CD14-positive monocyte (primary cell): ENCODE results near the gene MND1. TPM values are rescaled to one million over a fixed set of nuclear protein-coding genes. Genes with fewer than 3 reads are reported as not detected.

Experiments
- DNase-seq, 3 donors: peaks; one replicate each; pipeline ENCODE4 v3.0.0-alpha.2; 2011 to 2022
- H2AFZ ChIP-seq: 2 replicates; pipeline ENCODE4 v1.6.0; 2012; ENCODE audit warnings: mild to moderate bottlenecking, low read depth, low read length, inconsistent platforms; ENCODE audit not compliant: insufficient read depth, poor library complexity, severe bottlenecking
- H3K27ac ChIP-seq, 2 donors: 1 replicate in 1 of 2; 2 replicates in 1 of 2; pipeline ENCODE4 v1.5.1; 2012 to 2013; ENCODE audit warnings: low read length in 2 of 2, control low read depth in 1 of 2, inconsistent platforms in 1 of 2, low read depth in 1 of 2, mild to moderate bottlenecking in 1 of 2
- H3K27me3 ChIP-seq, 2 donors: one replicate each; pipeline versions ENCODE4 v1.6.0 to v1.6.1; 2011 to 2013; ENCODE audit warnings: low read length in 2 of 2; ENCODE audit not compliant: control insufficient read depth in 2 of 2, insufficient read depth in 2 of 2
- H3K36me3 ChIP-seq, 2 donors: replicated peaks in 1 of 2; 1 replicate in 1 of 2; 2 replicates in 1 of 2; pipeline versions ENCODE4 v1.5.1 to v1.6.1; 2012 to 2013; ENCODE audit warnings: low read length in 2 of 2, control low read depth in 1 of 2, inconsistent platforms in 1 of 2, mild to moderate bottlenecking in 1 of 2; ENCODE audit not compliant: insufficient read depth in 2 of 2, control insufficient read depth in 1 of 2
- H3K4me1 ChIP-seq, 2 donors: 1 replicate in 1 of 2; 2 replicates in 1 of 2; pipeline versions ENCODE4 v1.5.1 to v1.6.1; 2012 to 2013; ENCODE audit warnings: low read length in 2 of 2, control low read depth in 1 of 2, inconsistent platforms in 1 of 2, mild to moderate bottlenecking in 1 of 2, moderate library complexity in 1 of 2; ENCODE audit not compliant: insufficient read depth in 2 of 2, control insufficient read depth in 1 of 2
- H3K4me2 ChIP-seq: replicated peaks from 2 replicates; pipeline ENCODE3; 2012; ENCODE audit warnings: low read length, moderate library complexity, mild to moderate bottlenecking; ENCODE audit not compliant: poor library complexity, severe bottlenecking; ENCODE audit errors: extremely low read depth
- H3K4me3 ChIP-seq, 3 experiments: fragments of 200-600 bp in 1 of 3; sonication (generic) in 1 of 3; replicated peaks in 1 of 3; 1 replicate in 2 of 3; 2 replicates in 1 of 3; pipeline ENCODE4 v1.5.1; 2011 to 2013; ENCODE audit warnings: low read length in 3 of 3, mild to moderate bottlenecking in 3 of 3, control low read depth in 2 of 3, low read depth in 2 of 3, inconsistent platforms in 1 of 3, moderate library complexity in 1 of 3
- H3K79me2 ChIP-seq: 2 replicates; pipeline ENCODE4 v1.6.0; 2012; ENCODE audit warnings: mild to moderate bottlenecking, control low read depth, inconsistent platforms, low read length, moderate library complexity; ENCODE audit not compliant: insufficient read depth
- H3K9ac ChIP-seq: 2 replicates; pipeline ENCODE4 v1.6.0; 2017; ENCODE audit warnings: low read length, mild to moderate bottlenecking; ENCODE audit not compliant: insufficient read depth, poor library complexity, severe bottlenecking
- H3K9me3 ChIP-seq, 2 donors: replicated peaks in 1 of 2; 1 replicate in 1 of 2; 2 replicates in 1 of 2; pipeline versions ENCODE4 v1.5.1 to v1.6.1; 2012 to 2013; ENCODE audit warnings: low read length in 2 of 2, control low read depth in 1 of 2; ENCODE audit not compliant: control insufficient read depth in 1 of 2, insufficient read depth in 1 of 2
- H4K20me1 ChIP-seq: 2 replicates; pipeline ENCODE4 v1.6.0; 2012; ENCODE audit warnings: mild to moderate bottlenecking, low read length, control low read depth, moderate library complexity; ENCODE audit not compliant: insufficient read depth
- H3K27ac Mint-ChIP-seq, 7 donors: one replicate each; pipeline ENCODE4 v1.8.0; 2020; ENCODE audit warnings: mild to moderate bottlenecking in 7 of 7, mixed read lengths in 7 of 7, moderate library complexity in 6 of 7, inconsistent platforms in 2 of 7
- H3K27me3 Mint-ChIP-seq, 3 donors: one replicate each; pipeline ENCODE4 v1.8.0; 2021 to 2022; ENCODE audit warnings: low read depth in 3 of 3, mild to moderate bottlenecking in 3 of 3, mixed read lengths in 3 of 3, moderate library complexity in 3 of 3, inconsistent platforms in 1 of 3
- H3K36me3 Mint-ChIP-seq, 2 donors: one replicate each; pipeline ENCODE4 v1.8.0; 2020; ENCODE audit warnings: mixed read lengths in 2 of 2, inconsistent platforms in 1 of 2, mild to moderate bottlenecking in 1 of 2
- H3K4me1 Mint-ChIP-seq: one replicate; pipeline ENCODE4 v1.8.0; 2020; ENCODE audit warnings: mild to moderate bottlenecking, mixed read lengths
- H3K4me3 Mint-ChIP-seq, 2 donors: one replicate each; pipeline ENCODE4 v1.8.0; 2020; ENCODE audit warnings: mild to moderate bottlenecking in 2 of 2, mixed read lengths in 2 of 2, moderate library complexity in 1 of 2
- H3K9me3 Mint-ChIP-seq, 7 donors: one replicate each; pipeline ENCODE4 v1.8.0; 2020 to 2022; ENCODE audit warnings: mixed read lengths in 7 of 7, mild to moderate bottlenecking in 6 of 7, moderate library complexity in 6 of 7, inconsistent platforms in 2 of 7
- CTCF ChIP-seq: fragments of 200-600 bp; IDR thresholded peaks from one replicate; pipeline ENCODE4 v1.8.0; 2022; ENCODE audit warnings: antibody characterized with exemption, mild to moderate bottlenecking
- WGBS: methylation state at CpG from one replicate; pipeline ENCODE4 v1.1.5; 2013; ENCODE audit warnings: missing lambda C conversion rate; ENCODE audit not compliant: insufficient coverage; 5-methylcytosine and 5-hydroxymethylcytosine counted together
- intact Hi-C, 2 donors: fragments of 100-400 bp; cut with micrococcal nuclease; formaldehyde crosslinking; loops; one replicate each; pipeline versions ENCODE4 v1.15.0 to v1.15.1; 2023
- polyA plus RNA-seq, 3 donors: library from polyadenylated mRNA; depleted of rRNA in 1 of 3; unstranded in 2 of 3; stranded (reverse) in 1 of 3; fragments of 300-500 nt in 2 of 3; fragments of >200 nt in 1 of 3; fragmentation: Illumina TruSeq in 2 of 3; gene quantifications; 1 replicate in 2 of 3; 2 replicates in 1 of 3; pipeline ENCODE4 v1.2.3, GENCODE V29; 2012 to 2021

MND1 gene
- polyA plus RNA-seq, 3 donors, result not detected

- Histone ChIP-seq H3K4me1 (peaks cover 16 to 27% of the 10 kb centered on the region in 2 donors), H3K27ac (peak overlapping the region in 1 of 2 donors; percentile 55), H3K9ac (no peak overlapping the region), H2AFZ (peak overlapping the region; percentile 59), H3K27me3 (no peaks in the 10 kb centered on the region), H3K79me2 (no peaks in the 10 kb centered on the region), H3K4me3 (peak overlapping the region in 1 of 3 experiments; percentile 60), H3K9me3 (no peaks in the 10 kb centered on the region), H3K36me3 (no peaks in the 10 kb centered on the region), H3K4me2 (peak overlapping the region; percentile 56), H4K20me1 (no peaks in the 10 kb centered on the region)
- Mint-ChIP-seq H3K36me3 (no peaks in the 10 kb centered on the region), H3K9me3 (no peaks in the 10 kb centered on the region), H3K4me3 (peak overlapping the region; percentile 21 to 60), H3K27me3 (peaks cover 0 to 6% (median 3%) of the 10 kb centered on the region in 3 donors), H3K27ac (peak overlapping the region in 2 of 7 donors; percentile 50 to 59), H3K4me1 (peaks cover 30% of the 10 kb centered on the region)
- intact Hi-C loops, result loop anchor here in 1 of 2 donors (10.0 kb wide), 1 partner anchor 136 kb away; no protein-coding TSS in a partner anchor
- WGBS, result 75% methylated on average over 4 of the region's 13 CpGs
- no peak for DNase-seq
- no peak for TF ChIP-seq CTCF
Observed at GRCh38 chr4:153438916-153439756, 94.6 kb downstream of the MND1 start.

DNA sequence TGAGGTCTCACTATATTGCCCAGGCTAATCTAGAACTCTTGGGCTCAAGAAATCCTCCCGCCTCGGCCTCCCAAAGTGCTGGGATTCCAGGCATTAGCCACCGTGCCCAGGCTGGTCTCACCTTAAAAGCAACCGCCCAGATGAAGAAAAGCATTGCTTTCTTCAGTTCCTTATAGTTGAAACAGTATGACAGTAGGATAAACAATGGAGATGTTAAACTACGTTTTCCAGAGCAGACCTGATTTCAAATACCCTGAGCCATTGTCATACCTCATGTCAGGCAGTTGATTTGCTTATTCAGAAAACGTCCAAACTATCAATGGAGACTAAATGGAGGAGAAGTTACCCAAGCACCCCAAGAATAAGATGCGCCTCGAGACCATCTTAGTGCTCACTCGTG lies 95.3 kb downstream of the MND1 start:
- Mint-ChIP-seq H3K4me3 (no peak overlapping the region), H3K27me3 (peaks cover 0 to 6% (median 3%) of the 10 kb centered on the region in 3 donors), H3K4me1 (peaks cover 26% of the 10 kb centered on the region), H3K9me3 (no peaks in the 10 kb centered on the region), H3K36me3 (no peaks in the 10 kb centered on the region), H3K27ac (no peak overlapping the region)
- H2AFZ ChIP-seq, result no peak overlapping the region
- H3K36me3 ChIP-seq, result no peaks in the 10 kb centered on the region
- no peak overlapping the region for H3K4me2 ChIP-seq
- no peak overlapping the region for H3K9ac ChIP-seq
- 100% methylated on average over 7 of the region's 9 CpGs for WGBS
- no peak overlapping the region for H3K27ac ChIP-seq
- H3K4me1 ChIP-seq, result peaks cover 13 to 22% of the 10 kb centered on the region in 2 donors
- H3K27me3 ChIP-seq, result no peaks in the 10 kb centered on the region
- intact Hi-C loops, result loop anchor here in 1 of 2 donors (10.0 kb wide), 1 partner anchor 135 kb away; no protein-coding TSS in a partner anchor
- no peak overlapping the region for H3K4me3 ChIP-seq
- no peaks in the 10 kb centered on the region for H3K9me3 ChIP-seq
- no peak for DNase-seq
- no peaks in the 10 kb centered on the region for H4K20me1 ChIP-seq
- no peak for TF ChIP-seq CTCF
- no peaks in the 10 kb centered on the region for H3K79me2 ChIP-seq
